COLO668 (cell line): ENCODE data around the gene EXOSC10.

Source experiments
- DNase-seq: peaks from one replicate; lab custom pipeline; 2025; ENCODE audit not compliant: unreplicated experiment; lab: John Stamatoyannopoulos, UW

The EXOSC10 gene

DNA sequence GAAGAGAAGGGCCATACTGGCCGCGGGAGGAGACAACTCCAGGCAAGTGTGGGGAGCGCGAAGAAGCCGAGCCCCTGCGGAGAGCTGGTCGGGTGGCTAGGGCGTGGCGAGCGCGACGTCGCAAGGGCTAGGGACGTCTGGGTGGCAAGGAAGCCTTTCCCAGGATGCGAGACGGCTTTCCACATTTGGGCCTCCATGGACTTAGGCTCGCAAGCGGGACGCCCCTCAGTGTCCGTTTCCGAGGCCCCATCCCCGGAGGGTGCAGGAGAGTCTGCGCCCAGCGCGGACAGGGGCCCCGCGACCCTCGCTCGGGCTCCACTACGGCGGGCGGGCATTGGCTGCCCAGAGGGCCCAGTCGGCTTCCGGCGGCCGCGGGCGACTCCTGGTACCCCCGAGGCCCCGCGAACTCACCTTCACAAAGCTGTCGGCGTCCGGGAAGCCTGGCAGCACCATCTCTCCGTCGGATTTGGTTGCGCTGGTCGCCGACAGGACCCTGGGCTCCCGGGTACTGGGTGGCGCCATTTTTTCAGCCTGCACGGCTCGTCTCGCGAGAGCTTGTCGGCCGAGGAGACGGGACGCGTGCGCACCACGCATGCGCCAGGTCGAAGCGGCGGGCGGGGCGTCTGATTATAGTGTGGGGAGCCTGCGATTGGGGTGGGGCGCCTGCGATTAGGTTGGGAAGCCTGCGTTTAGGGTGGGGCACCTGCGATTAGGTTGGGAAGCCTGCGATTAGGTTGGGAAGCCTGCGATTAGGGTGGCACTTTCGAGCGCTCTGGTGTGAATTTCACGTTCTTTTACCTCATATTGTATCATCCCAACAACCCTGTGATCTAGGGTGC lies at the start of gene EXOSC10:
Gene EXOSC10, minus strand, starts transcription at position 560 of the 839 bp plus-strand sequence. Its CDS starts 38 bp downstream, at position 522.
- DNase-seq: peak; percentile 99

DNA sequence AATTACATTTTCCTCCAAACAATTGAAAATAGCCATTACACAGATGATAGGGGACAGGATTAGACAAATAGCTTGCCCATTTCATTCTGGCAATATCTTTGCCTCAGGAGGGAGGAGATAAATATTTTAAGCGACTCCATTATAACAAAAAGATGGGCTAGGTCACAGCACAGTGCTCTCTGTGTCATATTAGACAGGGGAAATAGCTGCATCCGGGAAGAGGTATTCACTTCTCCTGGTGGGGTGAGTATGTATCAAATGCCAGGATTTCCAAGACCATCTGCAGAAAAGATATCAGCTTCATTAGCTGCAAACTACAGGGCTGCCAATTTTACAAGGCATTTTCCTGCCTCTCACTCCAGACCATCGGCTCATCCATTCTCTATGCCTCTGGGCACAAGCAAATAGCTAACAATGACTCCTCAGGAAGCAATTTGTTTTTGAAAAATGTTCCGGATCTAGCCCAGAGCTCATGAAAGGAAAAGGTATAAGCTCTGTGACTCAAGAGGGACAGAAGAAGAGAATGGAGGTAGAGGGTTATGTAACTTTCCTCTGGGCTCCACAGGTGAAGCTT lies 47.6 kb upstream of the EXOSC10 start:
- no peak for DNase-seq

GRCh38 chr1:11145741-11146140 lies 46.1 kb upstream of the EXOSC10 start:
- DNase-seq: no peak

DNA sequence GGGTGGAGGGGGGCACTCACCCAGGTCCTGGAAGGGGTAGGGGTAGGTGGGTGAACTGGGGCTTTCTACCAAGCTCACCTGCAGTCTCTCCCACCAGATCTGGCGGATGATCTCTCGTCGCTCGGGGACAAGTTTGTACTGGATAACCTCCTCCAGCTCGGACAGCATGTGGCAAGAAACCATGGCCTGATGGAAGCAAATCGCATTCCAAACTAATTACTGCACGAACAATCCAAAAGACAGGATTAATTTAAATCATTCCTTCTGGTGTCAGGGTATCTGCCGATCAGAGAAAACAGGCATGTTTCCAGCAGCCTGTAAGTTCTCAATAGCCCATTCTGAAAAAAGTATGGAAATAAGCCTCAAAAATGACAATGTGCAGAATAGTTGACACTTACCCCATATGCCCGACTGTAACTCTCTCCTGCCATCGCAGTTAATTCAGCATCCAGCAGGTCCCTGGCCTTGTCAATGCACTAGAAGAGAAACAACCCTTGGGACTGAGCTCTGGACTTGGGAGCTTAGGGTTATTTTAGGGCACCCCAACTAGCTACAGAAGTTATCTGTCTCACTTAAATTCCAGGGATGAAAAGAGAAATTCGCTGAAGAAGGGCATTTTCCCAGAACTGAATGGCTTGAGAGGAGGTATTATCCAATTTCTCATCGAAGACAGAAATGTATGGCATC lies 45.0 kb upstream of the EXOSC10 start:
- no peak for DNase-seq

DNA sequence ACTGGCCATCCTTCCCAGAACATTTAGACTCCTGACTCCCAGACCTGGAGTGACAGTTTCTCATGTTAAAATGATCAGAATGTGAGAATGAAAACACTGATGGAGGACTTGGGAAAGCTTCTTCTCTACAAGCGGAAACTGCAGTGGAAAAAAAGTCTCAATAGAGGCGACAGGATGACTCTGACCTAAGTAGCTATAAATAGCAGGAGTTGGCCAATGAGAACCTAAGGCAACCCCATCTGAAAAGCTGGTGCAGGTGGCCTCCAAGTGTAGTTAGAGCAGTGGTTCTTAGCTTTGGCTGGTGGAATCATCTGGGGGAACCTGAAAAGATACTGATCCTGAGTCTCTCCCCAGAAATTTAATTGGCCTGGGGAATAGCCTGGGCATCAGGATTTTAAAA lies 44.2 kb upstream of the EXOSC10 start:
- no peak for DNase-seq

DNA sequence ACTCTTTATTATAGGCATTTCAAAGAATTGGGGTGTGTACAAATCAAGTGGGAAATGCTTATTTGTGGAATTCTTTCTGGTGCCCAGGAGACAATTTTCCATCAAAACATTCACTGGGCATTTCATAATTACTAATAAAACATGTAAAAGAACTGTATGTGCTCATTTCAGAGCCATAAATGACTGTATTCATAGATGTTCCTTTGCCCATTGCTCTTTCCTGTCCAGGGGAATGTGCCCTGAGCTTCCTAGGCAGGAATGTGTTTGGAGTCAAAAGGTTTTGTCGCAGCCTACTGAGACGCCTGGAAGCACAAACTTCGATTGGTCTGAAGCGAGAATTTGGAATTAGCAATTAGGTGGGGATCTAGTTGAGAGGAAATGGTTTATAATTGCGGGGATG lies 43.7 kb upstream of the EXOSC10 start:
- no peak for DNase-seq

- DNase-seq: no peak
Measured at GRCh38 chr1:11142618-11143391, 43.1 kb upstream of the EXOSC10 start.

DNA sequence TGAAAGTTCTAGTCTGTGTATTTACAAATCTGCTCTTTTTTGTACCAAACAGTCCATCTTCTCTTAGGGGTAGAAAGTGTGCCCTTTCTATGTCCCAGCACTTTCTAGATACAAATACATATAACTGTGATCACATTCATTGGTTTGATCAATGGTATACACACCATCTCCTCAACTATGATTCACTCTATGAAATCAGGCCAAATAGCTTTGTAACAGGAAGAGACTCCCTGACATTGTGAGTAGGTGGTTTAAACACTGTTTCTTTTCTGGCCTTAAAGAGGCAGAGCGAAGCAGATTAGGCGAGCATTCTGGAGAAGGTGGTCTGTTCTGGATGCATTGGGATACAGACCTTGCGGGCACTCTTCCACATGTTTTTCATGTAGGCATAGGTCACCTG lies 39.3 kb upstream of the EXOSC10 start:
- no peak for DNase-seq

- no peak for DNase-seq
Measured at GRCh38 chr1:11138029-11138428, 38.4 kb upstream of the EXOSC10 start.

- DNase-seq: no peak
Measured at GRCh38 chr1:11134898-11135266, 35.2 kb upstream of the EXOSC10 start.

DNA sequence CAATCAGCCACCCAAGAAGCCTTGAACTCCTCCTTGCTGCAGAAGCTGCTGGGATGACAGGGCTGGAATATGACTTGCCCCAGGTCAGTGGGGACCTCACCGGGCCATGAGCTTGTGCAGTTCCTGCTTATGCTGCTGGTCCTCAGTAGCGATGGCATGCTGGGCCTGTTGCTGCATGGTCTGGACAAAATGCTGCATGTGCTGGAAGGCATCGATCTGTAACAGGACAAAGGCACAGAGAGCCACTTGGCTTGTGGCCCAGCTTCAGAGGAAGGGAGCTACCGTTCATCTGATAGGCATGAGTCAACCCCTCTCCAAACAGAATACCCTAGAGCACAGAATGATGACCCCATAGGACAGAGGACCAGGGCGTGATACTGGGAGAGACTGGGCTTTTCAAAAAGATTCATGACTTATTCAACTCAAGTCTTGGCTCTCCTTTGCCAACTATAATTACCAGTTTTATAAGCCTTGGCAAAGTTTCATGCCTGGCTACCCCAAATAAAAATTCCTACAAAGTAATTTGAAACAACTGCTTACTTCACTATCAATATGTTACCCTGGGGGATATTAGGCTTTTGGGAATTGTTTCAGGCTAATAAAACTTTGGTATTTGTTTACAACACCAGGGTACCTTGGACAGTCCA lies 34.7 kb upstream of the EXOSC10 start:
- no peak for DNase-seq

DNA sequence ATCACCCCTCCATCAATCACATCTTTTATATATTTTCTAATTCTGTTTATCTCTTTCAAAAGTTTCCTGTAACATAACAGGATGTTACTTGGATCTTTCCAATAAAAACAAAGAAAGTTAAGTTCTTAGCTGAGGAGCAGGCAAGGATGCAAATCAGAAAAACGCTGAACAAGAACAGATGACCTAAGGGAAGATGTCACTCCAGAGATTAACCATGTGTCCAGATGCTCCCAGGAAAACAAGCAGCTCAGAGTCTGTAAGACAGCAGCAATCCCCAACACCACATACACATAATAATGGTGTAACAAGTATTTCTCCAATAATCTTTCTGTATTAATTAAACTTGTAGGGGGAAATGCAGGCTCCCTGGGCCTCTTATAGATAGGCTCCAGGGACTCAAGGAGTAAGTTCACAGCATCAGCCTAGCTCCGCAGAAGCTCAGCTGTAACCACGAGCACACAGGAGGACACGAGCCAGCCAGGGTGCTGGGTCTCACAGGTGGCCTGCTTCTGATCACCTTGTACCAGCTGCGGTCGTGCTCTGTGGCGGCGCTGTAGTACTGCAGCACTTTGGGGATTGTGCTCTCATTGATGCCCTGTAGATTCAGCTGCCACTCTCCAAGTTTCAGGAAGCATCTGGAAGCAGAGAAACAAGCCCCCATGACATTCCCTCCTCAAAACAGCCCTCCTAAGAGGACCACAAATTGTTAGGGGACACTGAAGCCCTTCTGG lies 33.1 kb upstream of the EXOSC10 start:
- DNase-seq: no peak

DNA sequence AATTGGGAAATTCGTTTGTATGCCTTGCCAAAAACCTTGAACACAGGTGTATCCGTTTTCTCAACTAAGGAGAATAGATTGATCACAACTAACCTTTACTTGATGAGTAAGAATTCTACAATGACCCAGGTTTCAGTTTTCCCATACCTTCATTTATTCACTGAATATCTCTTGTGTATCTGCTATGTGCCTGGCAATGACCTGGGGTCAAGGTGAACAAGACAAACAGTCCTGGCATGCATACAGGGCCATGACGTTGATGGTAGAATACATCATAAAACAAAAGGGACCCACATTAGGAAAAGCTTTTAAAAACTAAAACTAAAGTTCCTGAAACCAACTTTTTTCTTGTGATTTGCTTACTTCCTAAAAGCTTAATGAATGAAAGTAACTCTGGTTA lies 32.1 kb upstream of the EXOSC10 start:
- no peak for DNase-seq

DNA sequence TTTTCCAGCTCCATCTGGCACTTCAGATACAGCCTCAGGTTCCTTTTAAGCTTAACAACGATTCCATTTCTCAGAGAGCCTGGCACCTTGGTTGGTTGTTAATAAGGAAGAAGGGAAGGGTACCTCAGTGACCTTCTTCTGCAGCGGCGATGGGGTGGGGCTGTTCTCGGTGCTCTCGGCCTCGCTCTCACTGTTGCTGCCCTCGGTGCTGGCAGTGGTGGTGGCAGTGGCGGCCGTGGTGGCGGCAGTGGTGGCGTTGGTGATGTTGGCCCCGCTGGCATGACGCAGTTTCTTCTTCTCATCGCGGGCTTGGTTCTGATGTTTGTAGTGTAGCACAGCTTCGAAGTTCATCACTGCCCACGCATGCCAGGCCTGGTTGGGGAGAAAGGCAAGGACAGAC lies 30.7 kb upstream of the EXOSC10 start:
- DNase-seq: no peak

GRCh38 chr1:11129649-11130390 lies 30.2 kb upstream of the EXOSC10 start:
- no peak for DNase-seq

DNA sequence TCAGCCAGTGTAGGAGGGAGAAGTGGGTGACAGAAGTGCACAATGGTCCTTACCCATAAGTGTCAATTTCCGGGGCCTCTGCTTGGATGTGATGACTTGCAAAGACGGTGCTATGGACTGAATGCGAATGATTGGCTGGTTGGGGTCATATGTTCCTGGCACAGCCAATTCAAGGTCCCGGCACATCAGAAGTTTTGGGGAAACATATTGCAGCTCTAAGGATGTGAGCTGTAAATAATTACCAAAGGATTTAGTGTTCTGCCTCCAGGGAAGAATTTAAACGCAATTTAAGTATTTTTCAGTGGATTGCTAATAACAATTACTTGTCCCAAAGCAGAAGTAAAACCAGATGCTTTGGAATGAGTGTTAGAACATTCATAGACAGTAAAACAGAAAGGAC lies 26.9 kb upstream of the EXOSC10 start:
- no peak for DNase-seq

DNA sequence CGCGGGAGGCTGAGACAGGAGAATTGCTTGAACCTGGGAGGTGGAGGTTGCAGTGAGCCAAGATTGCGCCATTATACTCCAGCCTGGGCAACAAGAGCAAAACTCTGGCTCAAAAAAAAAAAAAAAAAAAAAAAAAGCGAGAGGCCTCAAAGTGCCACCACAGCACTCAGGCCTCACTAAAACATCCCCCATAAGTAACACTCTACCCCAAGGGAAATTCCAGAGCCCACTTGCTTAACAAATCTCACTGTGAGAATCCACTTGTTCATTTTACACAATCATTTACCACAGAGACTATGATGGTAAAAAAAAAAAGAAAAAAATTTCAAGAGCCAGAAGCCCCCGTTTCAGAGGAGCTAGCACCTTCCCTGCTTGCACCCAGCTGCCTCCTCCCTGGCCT lies 26.3 kb upstream of the EXOSC10 start:
- DNase-seq: no peak

- no peak for DNase-seq
Measured at GRCh38 chr1:11124965-11125364, 25.3 kb upstream of the EXOSC10 start.

- no peak for DNase-seq
Measured at GRCh38 chr1:11116318-11116717, 16.6 kb upstream of the EXOSC10 start.

DNA sequence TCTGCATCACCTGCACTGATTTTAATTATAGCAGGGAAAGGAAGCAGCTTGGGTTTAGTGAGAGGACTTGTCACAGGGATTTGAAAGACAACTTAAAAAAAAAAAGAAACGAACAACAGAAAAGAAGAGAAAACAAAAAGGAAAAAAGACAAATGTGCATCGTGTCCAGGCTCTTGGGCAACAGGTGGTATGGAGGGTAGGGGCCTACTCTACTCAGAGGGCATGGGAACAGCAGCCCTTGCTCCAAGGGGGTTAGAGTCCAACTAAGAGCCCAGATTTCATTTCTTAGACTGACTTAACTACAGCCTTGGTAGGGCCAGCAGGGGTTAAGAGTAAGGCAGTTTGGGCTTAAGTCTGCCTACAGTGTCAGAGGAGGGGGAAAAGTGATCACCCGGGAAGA lies 15.3 kb upstream of the EXOSC10 start:
- no peak for DNase-seq
